PC-9 (cell line): ENCODE measurements around the gene AGAP1. TPM values are rescaled to one million over a fixed set of nuclear protein-coding genes. Genes with fewer than 3 reads are reported as not detected.

Experiments used
- BruUV-seq: library from RNA; stranded (reverse); fragments of 400-500 nt; replicated peaks from 2 replicates; lab custom pipeline; 2021; lab: Mats Ljungman, UMichigan
- CTCF ChIA-PET: fragments of 300-600 bp; sonication (Branson Sonifier 250); formaldehyde crosslinking; loops from one replicate; lab custom pipeline; 2022; ENCODE audit warnings: antibody characterized with exemption; lab: Charles Lee
- POLR2A ChIA-PET: fragments of 300-600 bp; sonication (Branson Sonifier 250); formaldehyde crosslinking; loops from one replicate; lab custom pipeline; 2022; ENCODE audit warnings: antibody characterized with exemption; ENCODE audit not compliant: unreplicated experiment; lab: Charles Lee
- DNase-seq, 2 experiments: peaks; one replicate each; pipeline versions ENCODE4 v3.0.0 to v3.0.0-alpha.2; 2015 to 2022; ENCODE audit warnings: mixed read lengths in 1 of 2
- H2AFZ ChIP-seq: fragments of 200-600 bp; sonication (generic); 2 replicates; pipeline ENCODE4 v1.8.1; 2017; ENCODE audit warnings: antibody characterized with exemption
- H3F3A ChIP-seq: fragments of 200-600 bp; sonication (generic); 2 replicates; pipeline ENCODE4 v1.8.1; 2017; ENCODE audit warnings: antibody characterized with exemption, mild to moderate bottlenecking, low read depth; ENCODE audit not compliant: insufficient read depth
- H3K27ac ChIP-seq: fragments of 200-600 bp; sonication (generic); 2 replicates; pipeline ENCODE4 v1.6.1; 2016; ENCODE audit warnings: mixed run types
- H3K27me3 ChIP-seq: fragments of 200-600 bp; sonication (generic); 2 replicates; pipeline ENCODE4 v1.6.1; 2016; ENCODE audit warnings: low read depth, mixed run types; ENCODE audit not compliant: insufficient read depth
- H3K36me3 ChIP-seq: fragments of 200-600 bp; sonication (generic); 2 replicates; pipeline ENCODE4 v1.6.1; 2016; ENCODE audit warnings: low read depth, mixed run types
- H3K4me1 ChIP-seq: fragments of 200-600 bp; sonication (generic); replicated peaks from 2 replicates; pipeline ENCODE4 v1.6.1; 2016; ENCODE audit warnings: mixed run types; ENCODE audit not compliant: insufficient read depth
- H3K4me2 ChIP-seq: fragments of 200-600 bp; sonication (generic); 2 replicates; pipeline ENCODE4 v1.6.1; 2017; ENCODE audit warnings: mixed run types
- H3K4me3 ChIP-seq: fragments of 200-600 bp; sonication (generic); 2 replicates; pipeline ENCODE4 v1.6.1; 2016; ENCODE audit warnings: mixed run types
- H3K79me2 ChIP-seq: fragments of 200-600 bp; sonication (generic); 2 replicates; pipeline ENCODE4 v1.6.1; 2017; ENCODE audit warnings: low read depth, mixed run types
- H3K9me2 ChIP-seq: fragments of 200-600 bp; sonication (generic); 2 replicates; pipeline ENCODE4 v1.8.1; 2017; ENCODE audit warnings: mild to moderate bottlenecking; ENCODE audit not compliant: insufficient read depth
- H3K9me3 ChIP-seq: fragments of 200-600 bp; sonication (generic); 2 replicates; pipeline ENCODE4 v1.8.1; 2016; ENCODE audit warnings: low read depth; ENCODE audit not compliant: insufficient read depth
- H4K20me1 ChIP-seq: fragments of 200-600 bp; sonication (generic); 2 replicates; pipeline ENCODE4 v1.8.1; 2017; ENCODE audit not compliant: insufficient read depth
- CTCF ChIP-seq: fragments of 200-600 bp; sonication (generic); conservative IDR thresholded peaks from 2 replicates; pipeline ENCODE4 v1.6.1; 2017; ENCODE audit warnings: mixed run types, antibody characterized with exemption, mild to moderate bottlenecking, moderate library complexity
- EZH2 ChIP-seq: fragments of 200-600 bp; sonication (generic); IDR thresholded peaks from 2 replicates; pipeline ENCODE4 v1.8.0; 2017; ENCODE audit warnings: antibody characterized with exemption, low read depth
- intact Hi-C: fragments of 100-400 bp; cut with micrococcal nuclease; formaldehyde crosslinking; loops from one replicate; pipeline ENCODE4 v1.10.0; 2022; ENCODE audit not compliant: unreplicated experiment
- total RNA-seq: library from RNA; stranded (reverse); gene quantifications from 2 replicates; pipeline ENCODE4 v1.2.3, GENCODE V29; 2021

AGAP1 gene
- total RNA-seq, 1 experiment from 2014 or later, result 91.4 TPM

GRCh38 chr2:236045251-236046235 is 551.7 kb downstream of the AGAP1 start:
- CTCF ChIA-PET, result no interaction called here
- H2AFZ ChIP-seq, result no peak overlapping the region
- no peak for TF ChIP-seq EZH2
- TF ChIP-seq CTCF, result no peak
- H3K27me3 ChIP-seq, result no peaks in the 10 kb centered on the region
- peaks cover 36% of the 10 kb centered on the region for H3K4me1 ChIP-seq
- H3K36me3 ChIP-seq, result no peaks in the 10 kb centered on the region
- peak overlapping the region; percentile 44 for H3K27ac ChIP-seq
- H3K4me3 ChIP-seq, result no peak overlapping the region
- H3K4me2 ChIP-seq, result peak overlapping the region; percentile 37
- no peaks in the 10 kb centered on the region for H3K9me3 ChIP-seq
- H3K9me2 ChIP-seq, result no peaks in the 10 kb centered on the region
- intact Hi-C loops, result loop anchor here (1.0 kb wide), 1 partner anchor 195 kb away; no protein-coding TSS in a partner anchor
- peak; percentile 91 to 95 for DNase-seq
- H3F3A ChIP-seq, result peaks cover 40% of the 10 kb centered on the region
- H3K79me2 ChIP-seq, result peaks cover 7% of the 10 kb centered on the region
- peaks cover 26% of the 10 kb centered on the region for H4K20me1 ChIP-seq
- POLR2A ChIA-PET, result interaction anchor here (0.6 kb wide), 1 partner anchor 218 kb away, joined by 3 read pairs; no protein-coding TSS in a partner anchor
- BruUV-seq, result no TSS peak

GRCh38 chr2:236046715-236047114 is 552.9 kb downstream of the AGAP1 start:
- H3K4me2 ChIP-seq, result no peak overlapping the region
- no peaks in the 10 kb centered on the region for H3K9me2 ChIP-seq
- no TSS peak for BruUV-seq
- intact Hi-C loops, result no loop called here
- peaks cover 31% of the 10 kb centered on the region for H4K20me1 ChIP-seq
- H3K9me3 ChIP-seq, result no peaks in the 10 kb centered on the region
- peaks cover 40% of the 10 kb centered on the region for H3F3A ChIP-seq
- no peaks in the 10 kb centered on the region for H3K27me3 ChIP-seq
- ChIA-PET POLR2A (no interaction called here), CTCF (no interaction called here)
- TF ChIP-seq CTCF, result no peak
- TF ChIP-seq EZH2, result no peak
- peaks cover 36% of the 10 kb centered on the region for H3K4me1 ChIP-seq
- no peaks in the 10 kb centered on the region for H3K36me3 ChIP-seq
- H2AFZ ChIP-seq, result no peak overlapping the region
- H3K79me2 ChIP-seq, result peaks cover 7% of the 10 kb centered on the region
- H3K27ac ChIP-seq, result no peak overlapping the region
- peak in 1 of 2 experiments; percentile 6 for DNase-seq
- no peak overlapping the region for H3K4me3 ChIP-seq

GRCh38 chr2:236047176-236047575 is 553.3 kb downstream of the AGAP1 start:
- Histone ChIP-seq H3K36me3 (no peaks in the 10 kb centered on the region), H4K20me1 (peaks cover 31% of the 10 kb centered on the region), H3K9me3 (no peaks in the 10 kb centered on the region), H3K27ac (peak overlapping the region; percentile 63; the same call in 1 of the 2 replicates), H3K4me2 (no peak overlapping the region), H3K4me1 (peaks cover 36% of the 10 kb centered on the region), H3K27me3 (no peaks in the 10 kb centered on the region), H3F3A (peaks cover 40% of the 10 kb centered on the region), H3K9me2 (no peaks in the 10 kb centered on the region), H2AFZ (no peak overlapping the region), H3K79me2 (peaks cover 7% of the 10 kb centered on the region), H3K4me3 (no peak overlapping the region)
- POLR2A ChIA-PET, result interaction anchor here (0.6 kb wide), 1 partner anchor 1390 kb away, joined by 4 read pairs; no protein-coding TSS in a partner anchor
- intact Hi-C loops, result no loop called here
- TF ChIP-seq EZH2 (no peak), CTCF (no peak)
- CTCF ChIA-PET, result interaction anchor here (1.0 kb wide), 1 partner anchor 134 kb away, joined by 4 read pairs; no protein-coding TSS in a partner anchor
- no peak for DNase-seq
- no TSS peak for BruUV-seq
